ENCODE measurements around the gene ADCY1. TPM values are rescaled to one million over a fixed set of nuclear protein-coding genes. Genes with fewer than 3 reads are reported as not detected.
A peak's percentile ranks its signal among the peaks of the same experiment; 100 is the strongest.

ADCY1 gene
- total and polyA plus RNA-seq, 4 donors, result 0.33 to 20.1 (median 4.1) TPM

DNA sequence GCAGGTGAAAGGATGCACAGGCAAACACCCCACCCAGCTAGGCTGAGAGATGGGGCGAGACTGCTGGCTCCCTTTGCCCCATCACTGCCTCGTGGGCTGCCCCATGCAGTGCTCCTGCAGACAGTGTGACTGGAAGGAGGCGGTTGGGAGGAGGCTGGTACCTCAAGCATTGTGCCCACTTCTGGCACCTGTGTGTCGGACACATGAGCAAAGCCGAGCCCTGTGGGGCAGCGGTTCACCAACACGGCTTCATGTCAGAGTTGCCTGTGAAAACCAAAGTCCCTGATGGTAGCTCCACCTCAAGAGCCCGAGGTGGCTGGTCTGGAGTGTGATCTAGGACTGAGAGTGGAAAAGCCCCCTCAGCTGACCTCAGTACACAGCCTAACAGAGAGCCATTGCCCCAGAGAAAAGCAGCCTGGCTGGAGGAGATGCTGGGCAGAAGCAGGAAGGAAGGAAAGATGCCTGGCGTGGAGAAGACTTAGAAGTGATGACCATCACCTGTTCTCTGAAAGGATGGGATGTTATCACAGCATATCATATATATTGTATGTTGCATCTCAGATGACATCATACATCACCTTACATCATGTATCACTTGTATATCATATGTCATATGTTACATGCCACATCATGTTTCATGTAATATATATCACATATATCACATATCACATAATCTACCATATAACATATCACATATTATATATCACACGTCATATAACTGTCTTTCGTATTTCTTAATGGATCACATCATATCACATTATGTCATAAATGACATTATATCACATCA, 75.6 kb downstream of the ADCY1 start:
- Histone ChIP-seq H3K36me3 (ENCODE audit: control insufficient read depth in 4 of 4, insufficient read depth in 3 of 4, low read depth in 1 of 4, low read length in 3 of 4) (no peaks in the 10 kb centered on the region), H3K27ac (ENCODE audit: low read depth in 1 of 2, low read length in 2 of 2) (no peak overlapping the region), H3K4me3 (ENCODE audit: low read depth in 1 of 3, low read length in 3 of 3) (no peak overlapping the region), H3K9ac (ENCODE audit: low read depth in 1 of 2, low read length in 2 of 2) (no peak overlapping the region), H3K9me3 (ENCODE audit: control insufficient read depth in 4 of 4, low read length in 3 of 4) (no peaks in the 10 kb centered on the region), H3K27me3 (ENCODE audit: control insufficient read depth in 4 of 4, insufficient read depth in 4 of 4, low read length in 3 of 4) (no peaks in the 10 kb centered on the region), H3K4me1 (ENCODE audit: control insufficient read depth in 4 of 4, insufficient read depth in 4 of 4, low read length in 3 of 4) (no peaks in the 10 kb centered on the region)
- 90% methylated on average over 11 of the region's 11 CpGs for WGBS
- peak; percentile 20 for DNase-seq (ENCODE audit: low spot score)
- TF ChIP-seq, protein P1, sequence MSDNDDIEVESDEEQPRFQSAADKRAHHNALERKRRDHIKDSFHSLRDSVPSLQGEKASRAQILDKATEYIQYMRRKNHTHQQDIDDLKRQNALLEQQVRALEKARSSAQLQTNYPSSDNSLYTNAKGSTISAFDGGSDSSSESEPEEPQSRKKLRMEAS (IDR thresholded peaks at IDR 0.05), result no peak
- TF ChIP-seq, protein P2, sequence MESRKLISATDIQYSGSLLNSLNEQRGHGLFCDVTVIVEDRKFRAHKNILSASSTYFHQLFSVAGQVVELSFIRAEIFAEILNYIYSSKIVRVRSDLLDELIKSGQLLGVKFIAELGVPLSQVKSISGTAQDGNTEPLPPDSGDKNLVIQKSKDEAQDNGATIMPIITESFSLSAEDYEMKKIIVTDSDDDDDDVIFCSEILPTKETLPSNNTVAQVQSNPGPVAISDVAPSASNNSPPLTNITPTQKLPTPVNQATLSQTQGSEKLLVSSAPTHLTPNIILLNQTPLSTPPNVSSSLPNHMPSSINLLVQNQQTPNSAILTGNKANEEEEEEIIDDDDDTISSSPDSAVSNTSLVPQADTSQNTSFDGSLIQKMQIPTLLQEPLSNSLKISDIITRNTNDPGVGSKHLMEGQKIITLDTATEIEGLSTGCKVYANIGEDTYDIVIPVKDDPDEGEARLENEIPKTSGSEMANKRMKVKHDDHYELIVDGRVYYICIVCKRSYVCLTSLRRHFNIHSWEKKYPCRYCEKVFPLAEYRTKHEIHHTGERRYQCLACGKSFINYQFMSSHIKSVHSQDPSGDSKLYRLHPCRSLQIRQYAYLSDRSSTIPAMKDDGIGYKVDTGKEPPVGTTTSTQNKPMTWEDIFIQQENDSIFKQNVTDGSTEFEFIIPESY (IDR thresholded peaks at IDR 0.05), result no peak
- TF ChIP-seq, protein P3, sequence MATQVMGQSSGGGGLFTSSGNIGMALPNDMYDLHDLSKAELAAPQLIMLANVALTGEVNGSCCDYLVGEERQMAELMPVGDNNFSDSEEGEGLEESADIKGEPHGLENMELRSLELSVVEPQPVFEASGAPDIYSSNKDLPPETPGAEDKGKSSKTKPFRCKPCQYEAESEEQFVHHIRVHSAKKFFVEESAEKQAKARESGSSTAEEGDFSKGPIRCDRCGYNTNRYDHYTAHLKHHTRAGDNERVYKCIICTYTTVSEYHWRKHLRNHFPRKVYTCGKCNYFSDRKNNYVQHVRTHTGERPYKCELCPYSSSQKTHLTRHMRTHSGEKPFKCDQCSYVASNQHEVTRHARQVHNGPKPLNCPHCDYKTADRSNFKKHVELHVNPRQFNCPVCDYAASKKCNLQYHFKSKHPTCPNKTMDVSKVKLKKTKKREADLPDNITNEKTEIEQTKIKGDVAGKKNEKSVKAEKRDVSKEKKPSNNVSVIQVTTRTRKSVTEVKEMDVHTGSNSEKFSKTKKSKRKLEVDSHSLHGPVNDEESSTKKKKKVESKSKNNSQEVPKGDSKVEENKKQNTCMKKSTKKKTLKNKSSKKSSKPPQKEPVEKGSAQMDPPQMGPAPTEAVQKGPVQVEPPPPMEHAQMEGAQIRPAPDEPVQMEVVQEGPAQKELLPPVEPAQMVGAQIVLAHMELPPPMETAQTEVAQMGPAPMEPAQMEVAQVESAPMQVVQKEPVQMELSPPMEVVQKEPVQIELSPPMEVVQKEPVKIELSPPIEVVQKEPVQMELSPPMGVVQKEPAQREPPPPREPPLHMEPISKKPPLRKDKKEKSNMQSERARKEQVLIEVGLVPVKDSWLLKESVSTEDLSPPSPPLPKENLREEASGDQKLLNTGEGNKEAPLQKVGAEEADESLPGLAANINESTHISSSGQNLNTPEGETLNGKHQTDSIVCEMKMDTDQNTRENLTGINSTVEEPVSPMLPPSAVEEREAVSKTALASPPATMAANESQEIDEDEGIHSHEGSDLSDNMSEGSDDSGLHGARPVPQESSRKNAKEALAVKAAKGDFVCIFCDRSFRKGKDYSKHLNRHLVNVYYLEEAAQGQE (IDR thresholded peaks at IDR 0.05), result no peak
- no peak for TF ChIP-seq FOXA1 (IDR thresholded peaks at IDR 0.05)
- TF ChIP-seq YY1 (IDR thresholded peaks at IDR 0.05), result no peak
- TF ChIP-seq SP1 (IDR thresholded peaks at IDR 0.05), result no peak
- TF ChIP-seq JUND (IDR thresholded peaks at IDR 0.05), result no peak
- TF ChIP-seq RXRA (IDR thresholded peaks at IDR 0.05), result no peak
- no peak for TF ChIP-seq RAD21 (IDR thresholded peaks at IDR 0.05)
- TF ChIP-seq, protein P4, sequence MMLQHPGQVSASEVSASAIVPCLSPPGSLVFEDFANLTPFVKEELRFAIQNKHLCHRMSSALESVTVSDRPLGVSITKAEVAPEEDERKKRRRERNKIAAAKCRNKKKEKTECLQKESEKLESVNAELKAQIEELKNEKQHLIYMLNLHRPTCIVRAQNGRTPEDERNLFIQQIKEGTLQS (IDR thresholded peaks at IDR 0.05), result no peak
- no peak for TF ChIP-seq HNF4A (conservative IDR thresholded peaks at IDR 0.05)
- TF ChIP-seq GABPA (IDR thresholded peaks at IDR 0.05 in 1 of 2, conservative IDR thresholded peaks at IDR 0.05 in 1 of 2), result no peak
- TF ChIP-seq EGR1 (IDR thresholded peaks at IDR 0.05; ENCODE audit: low read depth in 2 of 2), result no peak

DNA sequence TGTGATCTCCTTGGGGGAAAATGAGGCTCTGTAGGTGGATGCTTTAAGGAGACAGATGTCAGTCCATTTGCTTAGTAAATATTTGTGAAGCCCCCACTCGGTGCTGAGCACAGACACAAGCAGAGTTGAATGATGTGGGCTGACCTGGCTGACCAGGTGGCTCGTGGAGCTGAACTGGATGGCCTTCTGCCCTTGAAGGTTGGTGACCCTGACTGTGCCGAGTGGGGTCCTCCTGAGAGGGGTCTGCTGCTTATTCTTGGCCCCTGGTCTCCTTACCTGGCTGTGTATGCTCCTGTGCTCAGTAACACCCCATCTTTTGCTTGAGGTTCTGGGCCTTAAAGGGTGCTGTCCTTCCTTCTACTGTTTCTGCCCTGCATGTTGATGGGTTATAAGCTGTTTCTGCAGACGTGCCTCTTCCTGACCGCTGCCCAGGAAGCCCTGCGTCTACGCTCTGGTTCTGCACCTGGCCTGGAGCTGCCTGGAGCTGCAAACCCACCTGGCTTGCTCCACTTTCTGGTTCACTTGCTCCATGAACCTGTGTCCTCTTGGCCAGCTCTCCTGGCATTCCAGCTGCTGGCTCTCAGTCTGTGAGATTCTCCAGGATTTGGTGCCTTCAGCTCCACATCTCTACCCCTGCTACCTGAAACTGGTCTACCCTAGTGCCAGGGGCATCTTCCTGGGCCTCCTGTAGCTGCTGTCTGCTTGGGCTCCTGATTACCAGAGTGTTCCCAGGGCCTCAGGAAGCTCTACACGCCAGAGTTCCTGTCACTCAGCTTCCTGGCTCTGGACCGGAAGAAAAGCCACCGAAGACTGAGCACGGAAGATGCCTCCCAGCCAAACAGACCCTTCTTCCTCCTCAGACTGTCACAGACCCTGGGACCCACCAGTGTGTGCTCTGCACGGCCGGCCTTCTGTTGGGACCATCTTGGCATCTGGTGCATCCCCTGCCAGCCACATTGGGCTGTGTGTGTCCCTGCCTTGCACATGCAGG, 76.5 kb downstream of the ADCY1 start:
- H3K9me3 ChIP-seq (ENCODE audit: control insufficient read depth in 4 of 4, low read length in 3 of 4), result no peaks in the 10 kb centered on the region
- H3K36me3 ChIP-seq (ENCODE audit: control insufficient read depth in 4 of 4, insufficient read depth in 3 of 4, low read depth in 1 of 4, low read length in 3 of 4), result no peaks in the 10 kb centered on the region
- no peak overlapping the region for H3K9ac ChIP-seq (ENCODE audit: low read depth in 1 of 2, low read length in 2 of 2)
- H3K27ac ChIP-seq (ENCODE audit: low read depth in 1 of 2, low read length in 2 of 2), result no peak overlapping the region
- 71% methylated on average over 13 of the region's 13 CpGs for WGBS
- no peaks in the 10 kb centered on the region for H3K27me3 ChIP-seq (ENCODE audit: control insufficient read depth in 4 of 4, insufficient read depth in 4 of 4, low read length in 3 of 4)
- no peak overlapping the region for H3K4me3 ChIP-seq (ENCODE audit: low read depth in 1 of 3, low read length in 3 of 3)
- H3K4me1 ChIP-seq (ENCODE audit: control insufficient read depth in 4 of 4, insufficient read depth in 4 of 4, low read length in 3 of 4), result no peaks in the 10 kb centered on the region
- DNase-seq (ENCODE audit: low spot score), result peak; percentile 20
- TF ChIP-seq RXRA (IDR thresholded peaks at IDR 0.05) (no peak), YY1 (IDR thresholded peaks at IDR 0.05) (no peak), FOXA1 (IDR thresholded peaks at IDR 0.05) (no peak), TAF1 (conservative IDR thresholded peaks at IDR 0.05) (no peak), EGR1 (IDR thresholded peaks at IDR 0.05; ENCODE audit: low read depth in 2 of 2) (no peak), RAD21 (IDR thresholded peaks at IDR 0.05) (no peak), HNF4A (conservative IDR thresholded peaks at IDR 0.05) (no peak), FOXA2 (IDR thresholded peaks at IDR 0.05) (no peak), HNF4G (IDR thresholded peaks at IDR 0.05) (no peak)
- TF ChIP-seq, protein P2 (IDR thresholded peaks at IDR 0.05), result no peak
- TF ChIP-seq, protein P1 (IDR thresholded peaks at IDR 0.05), result no peak
- TF ChIP-seq, protein P4 (IDR thresholded peaks at IDR 0.05), result no peak

All from liver (tissue), 9 donors.